Measurements from ENCODE around the gene ADGRG1.

Gene ADGRG1

GRCh38 chr16:57615813-57616212 is 12.6 kb upstream of the ADGRG1 start:
- Histone ChIP-seq H3K4me3 (no peak overlapping the region), H3K9ac (ENCODE audit: insufficient read length) (no peak overlapping the region), H3K9me3 (ENCODE audit: low read depth, low read length) (no peaks in the 10 kb centered on the region), H3K36me3 (ENCODE audit: insufficient read depth, low read length) (no peaks in the 10 kb centered on the region), H3K27ac (no peak overlapping the region)
- TF ChIP-seq EZH2 (IDR thresholded peaks at IDR 0.05) (no peak), POLR2AphosphoS5 (IDR thresholded peaks at IDR 0.05; ENCODE audit: borderline replicate concordance, low read depth, low read length) (no peak), FOXP2 (optimal IDR thresholded peaks at IDR 0.05; ENCODE audit: control extremely low read depth, extremely low read length, insufficient read depth) (no peak)
- no peak for DNase-seq (ENCODE audit: low read depth, low spot score)

GRCh38 chr16:57616241-57616640 is 12.2 kb upstream of the ADGRG1 start:
- H3K27ac ChIP-seq, result no peak overlapping the region
- no peak overlapping the region for H3K4me3 ChIP-seq
- no peak overlapping the region for H3K9ac ChIP-seq (ENCODE audit: insufficient read length)
- H3K36me3 ChIP-seq (ENCODE audit: insufficient read depth, low read length), result no peaks in the 10 kb centered on the region
- TF ChIP-seq POLR2AphosphoS5 (IDR thresholded peaks at IDR 0.05; ENCODE audit: borderline replicate concordance, low read depth, low read length) (no peak), FOXP2 (optimal IDR thresholded peaks at IDR 0.05; ENCODE audit: control extremely low read depth, extremely low read length, insufficient read depth) (no peak), EZH2 (IDR thresholded peaks at IDR 0.05) (no peak)
- H3K9me3 ChIP-seq (ENCODE audit: low read depth, low read length), result no peaks in the 10 kb centered on the region
- DNase-seq (ENCODE audit: low read depth, low spot score), result no peak

- no peak for DNase-seq (ENCODE audit: low read depth, low spot score)
- H3K9ac ChIP-seq (ENCODE audit: insufficient read length), result no peak overlapping the region
- no peak for TF ChIP-seq POLR2AphosphoS5 (IDR thresholded peaks at IDR 0.05; ENCODE audit: borderline replicate concordance, low read depth, low read length)
- TF ChIP-seq EZH2 (IDR thresholded peaks at IDR 0.05), result no peak
- no peak for TF ChIP-seq FOXP2 (optimal IDR thresholded peaks at IDR 0.05; ENCODE audit: control extremely low read depth, extremely low read length, insufficient read depth)
- no peaks in the 10 kb centered on the region for H3K36me3 ChIP-seq (ENCODE audit: insufficient read depth, low read length)
- H3K4me3 ChIP-seq, result no peak overlapping the region
- no peaks in the 10 kb centered on the region for H3K9me3 ChIP-seq (ENCODE audit: low read depth, low read length)
- H3K27ac ChIP-seq, result no peak overlapping the region
Observed at GRCh38 chr16:57616876-57617275, 11.6 kb upstream of the ADGRG1 start.

- Histone ChIP-seq H3K9ac (ENCODE audit: insufficient read length) (no peak overlapping the region), H3K36me3 (ENCODE audit: insufficient read depth, low read length) (no peaks in the 10 kb centered on the region), H3K9me3 (ENCODE audit: low read depth, low read length) (no peaks in the 10 kb centered on the region), H3K4me3 (no peak overlapping the region), H3K27ac (no peak overlapping the region)
- no peak for TF ChIP-seq POLR2AphosphoS5 (IDR thresholded peaks at IDR 0.05; ENCODE audit: borderline replicate concordance, low read depth, low read length)
- no peak for TF ChIP-seq FOXP2 (optimal IDR thresholded peaks at IDR 0.05; ENCODE audit: control extremely low read depth, extremely low read length, insufficient read depth)
- TF ChIP-seq EZH2 (IDR thresholded peaks at IDR 0.05), result no peak
- DNase-seq (ENCODE audit: low read depth, low spot score), result no peak
Observed at GRCh38 chr16:57617604-57618111, 10.8 kb upstream of the ADGRG1 start.

DNA sequence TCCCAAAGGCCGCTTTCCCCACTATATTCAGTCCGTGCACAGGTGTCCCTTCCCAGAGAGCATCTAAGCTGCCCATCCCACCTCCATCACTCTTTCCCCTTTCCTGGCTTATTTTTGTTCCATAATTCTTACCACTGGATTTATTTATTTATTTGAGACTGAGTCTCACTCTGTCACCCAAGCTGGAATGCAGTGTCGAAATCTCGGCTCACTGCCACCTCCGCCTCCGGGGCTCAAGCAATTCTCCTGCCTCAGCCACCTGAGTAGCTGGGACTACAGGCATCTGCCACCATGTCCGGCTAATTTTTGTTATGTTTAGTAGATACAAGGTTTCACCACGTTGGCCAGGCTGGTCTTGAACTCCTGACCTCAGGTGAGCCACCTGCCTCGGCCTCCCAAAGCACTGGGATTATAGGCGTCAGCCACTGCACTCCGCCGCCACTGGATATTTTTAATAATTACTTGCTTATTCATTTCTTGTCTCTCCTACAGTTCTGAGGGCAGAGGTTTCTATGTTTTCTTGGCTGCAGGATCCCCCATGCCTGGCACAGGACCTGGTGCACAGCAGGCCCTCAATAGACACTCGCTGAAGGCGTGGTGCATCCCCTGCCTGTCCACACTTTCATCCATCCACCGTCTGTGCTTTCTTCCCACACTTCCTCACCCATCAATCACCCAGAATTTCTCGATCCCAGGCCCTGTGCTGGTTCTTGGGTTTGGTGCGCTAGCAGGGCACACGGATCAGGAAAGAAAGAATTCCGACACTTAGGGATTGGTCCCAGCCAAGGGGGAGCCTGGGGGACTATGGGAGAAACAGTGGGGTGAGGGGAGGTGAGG is 9.9 kb upstream of the ADGRG1 start:
- no peak for DNase-seq (ENCODE audit: low read depth, low spot score)
- Histone ChIP-seq H3K9me3 (ENCODE audit: low read depth, low read length) (no peaks in the 10 kb centered on the region), H3K36me3 (ENCODE audit: insufficient read depth, low read length) (no peaks in the 10 kb centered on the region), H3K4me3 (no peak overlapping the region), H3K9ac (ENCODE audit: insufficient read length) (no peak overlapping the region), H3K27ac (no peak overlapping the region)
- TF ChIP-seq POLR2AphosphoS5 (IDR thresholded peaks at IDR 0.05; ENCODE audit: borderline replicate concordance, low read depth, low read length) (no peak), FOXP2 (optimal IDR thresholded peaks at IDR 0.05; ENCODE audit: control extremely low read depth, extremely low read length, insufficient read depth) (no peak), EZH2 (IDR thresholded peaks at IDR 0.05) (no peak)

GRCh38 chr16:57619133-57619605 is 9.3 kb upstream of the ADGRG1 start:
- H3K27ac ChIP-seq, result no peak overlapping the region
- no peak for DNase-seq (ENCODE audit: low read depth, low spot score)
- H3K9ac ChIP-seq (ENCODE audit: insufficient read length), result no peak overlapping the region
- no peaks in the 10 kb centered on the region for H3K36me3 ChIP-seq (ENCODE audit: insufficient read depth, low read length)
- TF ChIP-seq FOXP2 (optimal IDR thresholded peaks at IDR 0.05; ENCODE audit: control extremely low read depth, extremely low read length, insufficient read depth), result no peak
- no peak for TF ChIP-seq EZH2 (IDR thresholded peaks at IDR 0.05)
- TF ChIP-seq POLR2AphosphoS5 (IDR thresholded peaks at IDR 0.05; ENCODE audit: borderline replicate concordance, low read depth, low read length), result no peak
- no peaks in the 10 kb centered on the region for H3K9me3 ChIP-seq (ENCODE audit: low read depth, low read length)
- no peak overlapping the region for H3K4me3 ChIP-seq

- no peak overlapping the region for H3K4me3 ChIP-seq
- no peak for TF ChIP-seq FOXP2 (optimal IDR thresholded peaks at IDR 0.05; ENCODE audit: control extremely low read depth, extremely low read length, insufficient read depth)
- TF ChIP-seq POLR2AphosphoS5 (IDR thresholded peaks at IDR 0.05; ENCODE audit: borderline replicate concordance, low read depth, low read length), result no peak
- no peak for TF ChIP-seq EZH2 (IDR thresholded peaks at IDR 0.05)
- H3K9me3 ChIP-seq (ENCODE audit: low read depth, low read length), result no peaks in the 10 kb centered on the region
- no peaks in the 10 kb centered on the region for H3K36me3 ChIP-seq (ENCODE audit: insufficient read depth, low read length)
- no peak overlapping the region for H3K27ac ChIP-seq
- H3K9ac ChIP-seq (ENCODE audit: insufficient read length), result no peak overlapping the region
- DNase-seq (ENCODE audit: low read depth, low spot score), result no peak
Observed at GRCh38 chr16:57619606-57620334, 8.7 kb upstream of the ADGRG1 start.
